Esophagus squamous epithelium (tissue), 4 donors: ENCODE data around the gene ANK2.

ENCODE experiments used
- CTCF ChIP-seq, 6 experiments: fragments of 450-650 bp in 4 of 6; fragments of 200-600 bp in 2 of 6; sonication (generic) in 2 of 6; IDR thresholded peaks; one replicate each; pipeline ENCODE4 v1.5.1; 2016 to 2019; ENCODE audit warnings: antibody characterized with exemption in 6 of 6, mild to moderate bottlenecking in 4 of 6, moderate library complexity in 4 of 6
- POLR2A ChIP-seq, 4 donors: fragments of 450-650 bp; IDR thresholded peaks; one replicate each; pipeline ENCODE4 v1.6.1; 2017; ENCODE audit warnings: antibody characterized with exemption in 4 of 4, mild to moderate bottlenecking in 4 of 4, moderate library complexity in 3 of 4

- TF ChIP-seq CTCF (IDR thresholded peaks at IDR 0.05) (no peak), POLR2A (IDR thresholded peaks at IDR 0.05) (no peak)
Measured at GRCh38 chr4:113223001-113223400, 173.5 kb downstream of the ANK2 start.
